K562 (cell line): Measurements from ENCODE around the gene RANBP3. TPM values are rescaled to one million over a fixed set of nuclear protein-coding genes. Genes with fewer than 3 reads are reported as not detected.

Experiments
- ATAC-seq: fragments of 200-7000 bp; cut with Tn5 transposase; 3 replicates; pipeline ENCODE4 v1.9.1; 2020; ENCODE audit warnings: moderate library complexity
- BruUV-seq: library from RNA; stranded (reverse); fragments of 400-500 nt; replicated peaks from 2 replicates; lab custom pipeline; 2021; lab: Mats Ljungman, UMichigan
- CTCF ChIA-PET: fragments of 300-600 bp; formaldehyde crosslinking; extraction: SDS; loops from one replicate; lab custom pipeline; 2021; ENCODE audit warnings: low intra/inter-chr PET ratio; lab: Yijun Ruan, JAX
- POLR2A ChIA-PET: fragments of 300-600, 350-650 bp; sonication (Branson Sonifier 250); formaldehyde crosslinking; extraction: SDS; loops from one replicate; lab custom pipeline; 2021; ENCODE audit warnings: antibody characterized with exemption, inconsistent platforms; lab: Yijun Ruan, JAX
- DNase-seq, 4 experiments: peaks; one replicate each; pipeline versions ENCODE4 v3.0.0 to v3.0.0-alpha.2; 2011 to 2018; ENCODE audit warnings: low spot score in 3 of 4, mixed read lengths in 3 of 4; ENCODE audit errors: extremely low read depth in 1 of 4
- FAIRE-seq: peaks from 2 replicates; lab custom pipeline; 2011; peaks lifted over from hg19 to GRCh38; lab: Jason Lieb, UNC
- H2AFZ ChIP-seq: 2 replicates; pipeline ENCODE4 v1.6.0; 2011; ENCODE audit warnings: low read depth, low read length, control low read depth, inconsistent platforms
- H3K27ac ChIP-seq: fragments of 200-600 bp; 3 replicates; pipeline ENCODE4 v1.8.0; 2011; ENCODE audit warnings: low read depth, mild to moderate bottlenecking, control low read depth, inconsistent platforms, low read length, moderate library complexity, mixed read lengths; ENCODE audit errors: extremely low read depth
- H3K27me3 ChIP-seq, 2 experiments: fragments of 300-600 bp in 1 of 2; 2 replicates in 1 of 2; 3 replicates in 1 of 2; pipeline versions ENCODE4 v1.6.0 to v1.8.0; 2011; ENCODE audit warnings: inconsistent platforms in 2 of 2, low read length in 2 of 2, mild to moderate bottlenecking in 1 of 2, mixed read lengths in 1 of 2, moderate library complexity in 1 of 2; ENCODE audit not compliant: control insufficient read depth in 2 of 2, insufficient read depth in 2 of 2
- H3K36me3 ChIP-seq: fragments of 300-600 bp; 3 replicates; pipeline ENCODE4 v1.8.0; 2011; ENCODE audit warnings: mild to moderate bottlenecking, low read length, inconsistent platforms; ENCODE audit not compliant: control insufficient read depth, insufficient read depth
- H3K4me1 ChIP-seq, 2 experiments: fragments of 200-600 bp in 1 of 2; replicated peaks in 1 of 2; 2 replicates in 1 of 2; 3 replicates in 1 of 2; pipeline versions ENCODE4 v1.5.1 to v1.8.0; 2011; ENCODE audit warnings: inconsistent platforms in 2 of 2, low read length in 2 of 2, mild to moderate bottlenecking in 1 of 2, mixed read lengths in 1 of 2, moderate library complexity in 1 of 2; ENCODE audit not compliant: control insufficient read depth in 2 of 2, insufficient read depth in 2 of 2
- H3K4me2 ChIP-seq: 2 replicates; pipeline ENCODE4 v1.6.1; 2011; ENCODE audit warnings: low read length, control low read depth, inconsistent platforms, mixed read lengths; ENCODE audit not compliant: insufficient read depth
- H3K4me3 ChIP-seq: fragments of 200-600 bp; sonication (generic), shearing (Covaris generic); 2 replicates; pipeline ENCODE4 v1.5.1; 2016; ENCODE audit warnings: control low read depth, inconsistent platforms
- H3K79me2 ChIP-seq: fragments of 200-600 bp; 3 replicates; pipeline ENCODE4 v1.8.0; 2011; ENCODE audit warnings: low read length, inconsistent platforms; ENCODE audit not compliant: control insufficient read depth, insufficient read depth
- H3K9ac ChIP-seq, 2 experiments: 2 replicates each; pipeline versions ENCODE4 v1.6.0 to v1.6.1; 2011; ENCODE audit warnings: low read depth in 2 of 2, low read length in 2 of 2, control low read depth in 1 of 2, inconsistent platforms in 1 of 2, mild to moderate bottlenecking in 1 of 2, mixed read lengths in 1 of 2; ENCODE audit not compliant: insufficient read depth in 1 of 2
- H3K9me1 ChIP-seq: one replicate; pipeline ENCODE4 v1.6.0; 2011; ENCODE audit warnings: inconsistent platforms, mild to moderate bottlenecking, low read length, moderate library complexity; ENCODE audit not compliant: control insufficient read depth, insufficient read depth
- H3K9me3 ChIP-seq: replicated peaks from 2 replicates; pipeline ENCODE4 v1.5.1; 2011; ENCODE audit warnings: low read depth, low read length, inconsistent platforms; ENCODE audit not compliant: control insufficient read depth, insufficient read depth
- H4K20me1 ChIP-seq: replicated peaks from 2 replicates; pipeline ENCODE4 v1.6.1; 2011; ENCODE audit warnings: low read length, inconsistent platforms, mixed read lengths; ENCODE audit not compliant: control insufficient read depth, insufficient read depth
- ADNP ChIP-seq: fragments of 200-800 bp; sonication (Bioruptor generic); IDR thresholded peaks from 2 replicates; pipeline ENCODE4 v1.6.1; 2016; ENCODE audit warnings: missing genetic modification characterization, missing compliant biosample characterization
- CBX2 ChIP-seq: fragments of 200-600 bp; sonication (generic); IDR thresholded peaks from one replicate; pipeline ENCODE4 v1.6.1; 2012; ENCODE audit warnings: mild to moderate bottlenecking, low read length, inconsistent platforms; ENCODE audit not compliant: insufficient read depth, poor library complexity, severe bottlenecking
- ZFPM2 ChIP-seq: fragments of 250-450 bp; sonication (Bioruptor Pico); IDR thresholded peaks from 2 replicates; pipeline ENCODE4 v1.5.1; 2022; ENCODE audit warnings: mild to moderate bottlenecking
- ZNF133 ChIP-seq: fragments of 250-450 bp; sonication (Bioruptor Pico); IDR thresholded peaks from 2 replicates; pipeline ENCODE4 v1.4.0; 2020; ENCODE audit warnings: mild to moderate bottlenecking
- ZNF764 ChIP-seq: fragments of 250-450 bp; sonication (Bioruptor Pico); IDR thresholded peaks from 2 replicates; pipeline ENCODE4 v1.4.0; 2020; ENCODE audit warnings: low read depth, mild to moderate bottlenecking, moderate library complexity
- WGBS: fragments of 100-300 bp; shearing (Covaris generic); methylation state at CpG from one replicate; pipeline ENCODE4 v1.1.6; 2016; ENCODE audit warnings: low coverage, mixed read lengths; ENCODE audit not compliant: insufficient coverage; ENCODE audit errors: missing lambda C conversion rate; 5-methylcytosine and 5-hydroxymethylcytosine counted together
- in situ Hi-C: fragments of 300-500 bp; cut with MboI; formaldehyde crosslinking; loops from 4 replicates; pipeline ENCODE4 v1.15.0; 2018; ENCODE audit warnings: inconsistent platforms, mixed read lengths
- intact Hi-C: fragments of 100-400 bp; cut with micrococcal nuclease; formaldehyde crosslinking; loops from 2 replicates; pipeline ENCODE4 v1.14.2; 2022
- polyA plus RNA-seq, 8 experiments: library from polyadenylated mRNA; depleted of rRNA in 4 of 8; stranded (reverse) in 5 of 8; unstranded in 3 of 8; fragments of >200 nt; fragmentation: Nextera tagmentation in 2 of 8; fragmentation: Illumina TruSeq in 1 of 8; extraction: Ambion mirVana in 2 of 8; extraction: Trizol in 1 of 8; gene quantifications; 2 replicates each; pipeline versions ENCODE4 v1.2.1 to v1.2.3, GENCODE V29; 2011 to 2014; ENCODE audit warnings: inconsistent platforms in 1 of 8, missing spikeins in 1 of 8
- total RNA-seq, 7 experiments: library from RNA; depleted of rRNA in 6 of 7; stranded (reverse); fragments of >200 nt in 6 of 7; fragmentation: Illumina TruSeq in 2 of 7; extraction: Trizol in 2 of 7; gene quantifications; 2 replicates each; pipeline versions ENCODE4 v1.2.1 to v1.2.3, GENCODE V29; 2011 to 2021; ENCODE audit warnings: low replicate concordance in 1 of 7
- TF ChIP-seq, protein P1 (sequence below): sonication (generic); formaldehyde crosslinking; IDR thresholded peaks from 2 replicates; pipeline ENCODE4 v1.8.0; 2023; ENCODE audit warnings: mild to moderate bottlenecking, missing genetic modification reagents
- TF ChIP-seq, protein P2 (sequence below): fragments of 450-650 bp; IDR thresholded peaks from 2 replicates; pipeline ENCODE4 v1.6.1; 2016; ENCODE audit warnings: low read depth

Gene RANBP3
- total and polyA plus RNA-seq, 9 of the 15 experiments (the other 6 are each of a cell fraction or from before 2014, with no cell fraction given), result 0.90 to 95.1 (median 63.2) TPM

DNA sequence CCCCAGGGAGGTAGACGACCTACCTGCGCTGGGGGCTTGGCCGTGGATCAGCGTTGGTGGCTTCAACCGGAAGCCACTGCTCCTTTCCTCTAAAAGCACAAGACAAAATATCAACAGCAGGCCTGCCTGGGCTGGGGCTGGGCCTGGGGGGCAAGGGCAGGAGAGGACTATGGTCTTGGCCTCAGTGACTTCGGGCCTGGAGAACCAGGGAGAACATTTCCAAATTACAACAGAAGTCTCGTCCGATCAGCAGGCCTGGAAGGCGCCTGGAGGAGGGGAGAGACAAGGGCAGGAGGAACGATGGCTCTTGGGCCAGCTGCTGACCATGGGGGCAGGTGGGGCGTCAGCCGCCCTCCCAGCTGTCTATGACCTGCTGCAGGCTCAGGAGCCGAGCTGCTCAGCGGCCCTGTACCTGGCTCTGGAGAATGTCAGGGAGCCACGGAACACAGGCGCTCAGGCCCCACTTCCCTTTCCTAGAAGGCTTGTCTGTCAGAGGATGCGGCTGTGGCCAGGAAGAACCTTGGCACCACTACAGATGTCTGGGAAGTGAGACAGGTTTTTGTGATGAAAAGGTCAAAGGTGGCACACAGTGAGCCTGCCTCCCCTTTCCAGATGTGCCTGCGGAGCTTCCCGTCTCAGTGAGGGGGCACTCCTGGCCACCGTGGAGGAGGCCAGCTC lies 44.4 kb downstream of the RANBP3 start:
- no peak for ATAC-seq
- H3K27ac ChIP-seq, result no peak overlapping the region
- H3K79me2 ChIP-seq, result peaks cover 5% of the 10 kb centered on the region; the same call in 1 of the 3 replicates
- intact Hi-C loops, result no loop called here
- ChIA-PET CTCF (no interaction called here), POLR2A (interaction anchor here (0.9 kb wide), 1 partner anchor 19 kb away, joined by 4 read pairs; the partner anchor contains the start of gene CAPS)
- H3K4me1 ChIP-seq, result peaks cover 0 to 15% of the 10 kb centered on the region in 2 experiments; a peak in 1 of 5 replicates
- no peaks in the 10 kb centered on the region for H3K27me3 ChIP-seq
- no peak overlapping the region for H3K4me2 ChIP-seq
- BruUV-seq, result no TSS peak
- H3K36me3 ChIP-seq, result peaks cover 94% of the 10 kb centered on the region; the same call in 2 of the 3 replicates
- no peak for DNase-seq
- peak overlapping the region in 1 of 2 experiments; percentile 42; a peak in 1 of 4 replicates for H3K9ac ChIP-seq
- no peaks in the 10 kb centered on the region for H3K9me3 ChIP-seq
- H3K4me3 ChIP-seq, result no peak overlapping the region
- FAIRE-seq, result no peak
- peaks cover 5% of the 10 kb centered on the region; the same call in 1 of the 2 replicates for H4K20me1 ChIP-seq
- WGBS, result 97% methylated on average over 15 of the region's 20 CpGs
- in situ Hi-C loops, result no loop called here
- peaks cover 2% of the 10 kb centered on the region for H3K9me1 ChIP-seq
- no peak overlapping the region for H2AFZ ChIP-seq
- TF ChIP-seq, protein P1, sequence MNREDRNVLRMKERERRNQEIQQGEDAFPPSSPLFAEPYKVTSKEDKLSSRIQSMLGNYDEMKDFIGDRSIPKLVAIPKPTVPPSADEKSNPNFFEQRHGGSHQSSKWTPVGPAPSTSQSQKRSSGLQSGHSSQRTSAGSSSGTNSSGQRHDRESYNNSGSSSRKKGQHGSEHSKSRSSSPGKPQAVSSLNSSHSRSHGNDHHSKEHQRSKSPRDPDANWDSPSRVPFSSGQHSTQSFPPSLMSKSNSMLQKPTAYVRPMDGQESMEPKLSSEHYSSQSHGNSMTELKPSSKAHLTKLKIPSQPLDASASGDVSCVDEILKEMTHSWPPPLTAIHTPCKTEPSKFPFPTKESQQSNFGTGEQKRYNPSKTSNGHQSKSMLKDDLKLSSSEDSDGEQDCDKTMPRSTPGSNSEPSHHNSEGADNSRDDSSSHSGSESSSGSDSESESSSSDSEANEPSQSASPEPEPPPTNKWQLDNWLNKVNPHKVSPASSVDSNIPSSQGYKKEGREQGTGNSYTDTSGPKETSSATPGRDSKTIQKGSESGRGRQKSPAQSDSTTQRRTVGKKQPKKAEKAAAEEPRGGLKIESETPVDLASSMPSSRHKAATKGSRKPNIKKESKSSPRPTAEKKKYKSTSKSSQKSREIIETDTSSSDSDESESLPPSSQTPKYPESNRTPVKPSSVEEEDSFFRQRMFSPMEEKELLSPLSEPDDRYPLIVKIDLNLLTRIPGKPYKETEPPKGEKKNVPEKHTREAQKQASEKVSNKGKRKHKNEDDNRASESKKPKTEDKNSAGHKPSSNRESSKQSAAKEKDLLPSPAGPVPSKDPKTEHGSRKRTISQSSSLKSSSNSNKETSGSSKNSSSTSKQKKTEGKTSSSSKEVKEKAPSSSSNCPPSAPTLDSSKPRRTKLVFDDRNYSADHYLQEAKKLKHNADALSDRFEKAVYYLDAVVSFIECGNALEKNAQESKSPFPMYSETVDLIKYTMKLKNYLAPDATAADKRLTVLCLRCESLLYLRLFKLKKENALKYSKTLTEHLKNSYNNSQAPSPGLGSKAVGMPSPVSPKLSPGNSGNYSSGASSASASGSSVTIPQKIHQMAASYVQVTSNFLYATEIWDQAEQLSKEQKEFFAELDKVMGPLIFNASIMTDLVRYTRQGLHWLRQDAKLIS (CRISPR knock-in tag), result no peak
- TF ChIP-seq ZNF133 (CRISPR knock-in tag) (no peak), ADNP (tag) (no peak), ZFPM2 (no peak), CBX2 (no peak), ZNF764 (CRISPR knock-in tag) (no peak)
- TF ChIP-seq, protein P2, sequence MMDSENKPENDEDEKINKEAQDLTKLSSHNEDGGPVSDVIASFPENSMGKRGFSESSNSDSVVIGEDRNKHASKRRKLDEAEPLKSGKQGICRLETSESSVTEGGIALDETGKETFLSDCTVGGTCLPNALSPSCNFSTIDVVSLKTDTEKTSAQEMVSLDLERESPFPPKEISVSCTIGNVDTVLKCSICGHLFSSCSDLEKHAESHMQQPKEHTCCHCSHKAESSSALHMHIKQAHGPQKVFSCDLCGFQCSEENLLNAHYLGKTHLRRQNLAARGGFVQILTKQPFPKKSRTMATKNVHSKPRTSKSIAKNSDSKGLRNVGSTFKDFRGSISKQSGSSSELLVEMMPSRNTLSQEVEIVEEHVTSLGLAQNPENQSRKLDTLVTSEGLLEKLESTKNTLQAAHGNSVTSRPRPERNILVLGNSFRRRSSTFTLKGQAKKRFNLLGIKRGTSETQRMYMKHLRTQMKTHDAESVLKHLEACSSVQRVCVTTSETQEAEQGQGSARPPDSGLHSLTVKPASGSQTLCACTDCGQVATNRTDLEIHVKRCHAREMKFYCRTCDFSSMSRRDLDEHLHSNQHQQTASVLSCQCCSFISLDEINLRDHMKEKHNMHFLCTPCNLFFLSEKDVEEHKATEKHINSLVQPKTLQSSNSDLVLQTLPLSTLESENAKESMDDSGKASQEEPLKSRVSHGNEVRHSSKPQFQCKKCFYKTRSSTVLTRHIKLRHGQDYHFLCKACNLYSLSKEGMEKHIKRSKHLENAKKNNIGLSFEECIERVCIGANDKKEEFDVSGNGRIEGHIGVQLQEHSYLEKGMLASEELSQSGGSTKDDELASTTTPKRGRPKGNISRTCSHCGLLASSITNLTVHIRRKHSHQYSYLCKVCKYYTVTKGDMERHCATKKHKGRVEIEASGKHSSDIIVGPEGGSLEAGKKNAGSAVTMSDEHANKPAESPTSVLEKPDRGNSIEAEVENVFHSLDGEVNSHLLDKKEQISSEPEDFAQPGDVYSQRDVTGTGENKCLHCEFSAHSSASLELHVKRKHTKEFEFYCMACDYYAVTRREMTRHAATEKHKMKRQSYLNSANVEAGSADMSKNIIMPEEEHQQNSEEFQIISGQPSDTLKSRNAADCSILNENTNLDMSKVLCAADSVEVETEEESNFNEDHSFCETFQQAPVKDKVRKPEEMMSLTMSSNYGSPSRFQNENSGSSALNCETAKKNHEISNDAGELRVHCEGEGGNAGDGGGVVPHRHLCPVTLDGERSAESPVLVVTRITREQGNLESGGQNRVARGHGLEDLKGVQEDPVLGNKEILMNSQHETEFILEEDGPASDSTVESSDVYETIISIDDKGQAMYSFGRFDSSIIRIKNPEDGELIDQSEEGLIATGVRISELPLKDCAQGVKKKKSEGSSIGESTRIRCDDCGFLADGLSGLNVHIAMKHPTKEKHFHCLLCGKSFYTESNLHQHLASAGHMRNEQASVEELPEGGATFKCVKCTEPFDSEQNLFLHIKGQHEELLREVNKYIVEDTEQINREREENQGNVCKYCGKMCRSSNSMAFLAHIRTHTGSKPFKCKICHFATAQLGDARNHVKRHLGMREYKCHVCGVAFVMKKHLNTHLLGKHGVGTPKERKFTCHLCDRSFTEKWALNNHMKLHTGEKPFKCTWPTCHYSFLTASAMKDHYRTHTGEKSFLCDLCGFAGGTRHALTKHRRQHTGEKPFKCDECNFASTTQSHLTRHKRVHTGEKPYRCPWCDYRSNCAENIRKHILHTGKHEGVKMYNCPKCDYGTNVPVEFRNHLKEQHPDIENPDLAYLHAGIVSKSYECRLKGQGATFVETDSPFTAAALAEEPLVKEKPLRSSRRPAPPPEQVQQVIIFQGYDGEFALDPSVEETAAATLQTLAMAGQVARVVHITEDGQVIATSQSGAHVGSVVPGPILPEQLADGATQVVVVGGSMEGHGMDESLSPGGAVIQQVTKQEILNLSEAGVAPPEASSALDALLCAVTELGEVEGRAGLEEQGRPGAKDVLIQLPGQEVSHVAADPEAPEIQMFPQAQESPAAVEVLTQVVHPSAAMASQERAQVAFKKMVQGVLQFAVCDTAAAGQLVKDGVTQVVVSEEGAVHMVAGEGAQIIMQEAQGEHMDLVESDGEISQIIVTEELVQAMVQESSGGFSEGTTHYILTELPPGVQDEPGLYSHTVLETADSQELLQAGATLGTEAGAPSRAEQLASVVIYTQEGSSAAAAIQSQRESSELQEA, result no peak
